Thoracic aorta (tissue), 2 donors: ENCODE data around the gene OTOP2. TPM values are rescaled to one million over a fixed set of nuclear protein-coding genes. Genes with fewer than 3 reads are reported as not detected.

Experiments
- ATAC-seq: fragments of 150-250 bp; one replicate; pipeline ENCODE4 v1.8.0; 2017; ENCODE audit warnings: low read depth; ENCODE audit not compliant: insufficient number of reproducible peaks, low FRiP score
- DNase-seq: peaks from one replicate; pipeline ENCODE4 v3.0.0-alpha.2; 2020; ENCODE audit warnings: low spot score
- H3K27ac ChIP-seq, 2 donors: fragments of 200-600 bp; sonication (generic); 1 replicate in 1 of 2; 2 replicates in 1 of 2; pipeline ENCODE4 v1.5.1; 2016; ENCODE audit warnings: mild to moderate bottlenecking in 2 of 2, moderate library complexity in 2 of 2
- H3K27me3 ChIP-seq: fragments of 200-600 bp; sonication (generic); replicated peaks from 2 replicates; pipeline ENCODE4 v1.6.0; 2016; ENCODE audit warnings: mild to moderate bottlenecking; ENCODE audit not compliant: insufficient read depth
- H3K36me3 ChIP-seq: fragments of 200-600 bp; sonication (generic); one replicate; pipeline ENCODE4 v1.5.1; 2016
- H3K4me1 ChIP-seq, 2 donors: fragments of 200-600 bp; sonication (generic); 1 replicate in 1 of 2; 2 replicates in 1 of 2; pipeline versions ENCODE4 v1.5.1 to v1.6.0; 2016; ENCODE audit warnings: low read depth in 2 of 2, mild to moderate bottlenecking in 1 of 2; ENCODE audit not compliant: control insufficient read depth in 1 of 2
- H3K4me3 ChIP-seq: fragments of 200-600 bp; sonication (generic); 2 replicates; pipeline ENCODE4 v1.5.1; 2016; ENCODE audit warnings: mild to moderate bottlenecking
- H3K9me3 ChIP-seq: fragments of 200-600 bp; sonication (generic); 2 replicates; pipeline ENCODE4 v1.5.1; 2016
- CTCF ChIP-seq: fragments of 200-600 bp; sonication (generic); IDR thresholded peaks from one replicate; pipeline ENCODE4 v1.5.1; 2019; ENCODE audit warnings: antibody characterized with exemption
- total RNA-seq, 2 donors: library from RNA; depleted of rRNA; stranded (reverse); fragments of >200 nt; gene quantifications; one replicate each; pipeline versions ENCODE4 v1.1.0 to v1.2.3, GENCODE V29; 2016

The OTOP2 gene
- total RNA-seq, 2 donors from 2014 or later: not detected

- H3K4me1 ChIP-seq: no peaks in the 10 kb centered on the region
- H3K4me3 ChIP-seq: no peak overlapping the region
- H3K27ac ChIP-seq: no peak overlapping the region
- H3K27me3 ChIP-seq: no peaks in the 10 kb centered on the region
- ATAC-seq (no peak), DNase-seq (no peak)
- no peaks in the 10 kb centered on the region for H3K9me3 ChIP-seq
- no peak for TF ChIP-seq CTCF
- H3K36me3 ChIP-seq: no peaks in the 10 kb centered on the region
These were observed 40.8 kb upstream of the OTOP2 start for GRCh38 chr17:74883241-74883745.

GRCh38 chr17:74888469-74888868 lies 35.6 kb upstream of the OTOP2 start:
- Histone ChIP-seq H3K27ac (no peak overlapping the region), H3K9me3 (no peaks in the 10 kb centered on the region), H3K27me3 (no peaks in the 10 kb centered on the region), H3K36me3 (no peaks in the 10 kb centered on the region), H3K4me3 (no peak overlapping the region), H3K4me1 (peaks cover 0 to 7% of the 10 kb centered on the region in 2 donors)
- no peak for TF ChIP-seq CTCF
- DNase-seq (no peak), ATAC-seq (no peak)

- no peak overlapping the region for H3K27ac ChIP-seq
- no peaks in the 10 kb centered on the region for H3K27me3 ChIP-seq
- ATAC-seq (no peak), DNase-seq (no peak)
- peaks cover 0 to 9% of the 10 kb centered on the region in 2 donors for H3K4me1 ChIP-seq
- no peak overlapping the region for H3K4me3 ChIP-seq
- no peak for TF ChIP-seq CTCF
- H3K36me3 ChIP-seq: no peaks in the 10 kb centered on the region
- H3K9me3 ChIP-seq: no peaks in the 10 kb centered on the region
These were observed 33.5 kb upstream of the OTOP2 start for GRCh38 chr17:74890554-74890953.

- no peaks in the 10 kb centered on the region for H3K27me3 ChIP-seq
These were observed 31.8 kb upstream of the OTOP2 start for GRCh38 chr17:74892013-74892841.

More at GRCh38 chr17:74892013-74892841, 31.8 kb upstream of the OTOP2 start:
- DNase-seq (no peak), ATAC-seq (no peak)
- no peak overlapping the region for H3K4me3 ChIP-seq
- H3K4me1 ChIP-seq: peaks cover 0 to 9% of the 10 kb centered on the region in 2 donors
- no peak overlapping the region for H3K27ac ChIP-seq
- H3K9me3 ChIP-seq: no peaks in the 10 kb centered on the region
- TF ChIP-seq CTCF: no peak
- H3K36me3 ChIP-seq: no peaks in the 10 kb centered on the region
